AG09319 (cell line): ENCODE results near the gene EHD3.
"Not testable (repeated sequence)": the region's sequence is repeated elsewhere in the genome, so short reads cannot be mapped to it uniquely, and the experiment has no call there.

Experiments used
- DNase-seq: peaks from one replicate; pipeline ENCODE4 v3.0.0-alpha.2; 2010; ENCODE audit warnings: low read depth; ENCODE audit errors: extremely low read depth
- CTCF ChIP-seq: IDR thresholded peaks from 2 replicates; pipeline ENCODE4 v1.5.1; 2011; ENCODE audit warnings: low read depth, mild to moderate bottlenecking, inconsistent platforms, low read length, moderate library complexity

The EHD3 gene

GRCh38 chr2:31277621-31278020, 43.7 kb downstream of the EHD3 start:
- no peak for DNase-seq
- no peak for TF ChIP-seq CTCF

- DNase-seq: no peak
- TF ChIP-seq CTCF: no peak
Observed at GRCh38 chr2:31282634-31283033, 48.7 kb downstream of the EHD3 start.

- DNase-seq: not testable (repeated sequence)
Observed at GRCh38 chr2:31283193-31283919, 49.4 kb downstream of the EHD3 start.

- no peak for DNase-seq
- no peak for TF ChIP-seq CTCF
Observed at GRCh38 chr2:31284107-31284506, 50.2 kb downstream of the EHD3 start.

GRCh38 chr2:31286230-31286629, 52.3 kb downstream of the EHD3 start:
- TF ChIP-seq CTCF: no peak
- DNase-seq: no peak

GRCh38 chr2:31286961-31287550, 53.1 kb downstream of the EHD3 start:
- DNase-seq: no peak

DNA sequence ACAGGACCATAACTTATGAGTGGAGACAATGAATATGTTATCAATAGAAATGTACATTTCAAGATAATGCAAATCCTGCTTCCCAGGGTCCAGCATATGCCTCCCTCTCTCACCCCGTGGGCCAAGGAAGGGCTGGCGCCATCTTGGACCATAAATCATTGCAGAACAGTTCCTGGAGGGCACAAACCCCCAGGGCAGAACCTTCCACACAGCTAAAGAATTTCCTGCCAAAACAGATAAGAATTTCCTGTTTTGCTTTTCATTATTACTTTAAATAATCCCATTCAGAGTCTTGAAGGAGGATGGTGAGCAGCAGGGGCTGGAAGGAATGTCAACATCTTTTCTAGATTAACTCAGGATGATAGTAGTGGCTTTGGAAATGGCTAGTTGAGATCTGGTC, 53.7 kb downstream of the EHD3 start:
- DNase-seq: no peak
- TF ChIP-seq CTCF: no peak

More at GRCh38 chr2:31286961-31287550, 53.1 kb downstream of the EHD3 start:
- no peak for TF ChIP-seq CTCF

DNA sequence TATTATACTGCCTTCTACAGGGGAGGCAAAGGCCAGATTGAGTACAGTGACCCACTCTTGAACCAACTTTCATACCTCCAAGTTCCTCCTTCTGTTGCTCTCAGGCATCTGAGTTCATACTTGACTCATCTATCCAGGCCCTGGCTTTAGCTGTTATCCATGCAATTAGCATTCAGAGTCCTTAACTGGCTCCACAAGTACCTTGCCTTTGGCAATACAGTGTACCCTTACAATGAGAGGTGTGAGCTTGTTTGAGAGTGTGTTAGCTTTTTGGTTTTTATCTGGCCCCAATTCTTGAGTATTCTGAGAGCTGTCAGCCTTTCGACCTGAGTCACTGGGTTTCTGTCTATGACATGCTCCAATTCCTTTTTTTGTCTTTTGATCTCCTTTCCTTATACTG, 60.2 kb downstream of the EHD3 start:
- no peak for DNase-seq
- no peak for TF ChIP-seq CTCF
